ENCODE data around the gene CREM.

The CREM gene

DNA sequence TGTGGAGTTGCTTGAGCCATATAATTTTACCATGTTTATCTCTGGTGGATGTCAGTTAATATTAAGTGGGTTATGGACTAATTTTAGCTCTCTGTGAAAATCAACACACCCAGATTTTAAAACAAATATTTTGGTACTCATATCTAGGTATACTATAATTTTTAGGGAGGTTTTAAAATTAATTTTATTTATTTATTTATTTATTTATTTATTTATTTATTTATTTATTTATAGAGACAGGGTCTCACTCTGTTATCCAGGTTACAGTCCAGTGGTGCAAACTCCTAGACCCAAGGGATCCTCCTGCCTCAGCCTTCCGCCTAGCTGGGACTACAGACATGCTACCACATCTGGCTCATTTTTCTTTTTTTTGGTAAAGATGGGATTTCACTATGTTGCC lies 7.3 kb upstream of the CREM start:
- no peaks in the 10 kb centered on the region for H3K9me3 ChIP-seq (ENCODE audit: insufficient read depth, low read length)
- H3F3A ChIP-seq (ENCODE audit: insufficient read depth): peaks cover 5% of the 10 kb centered on the region; the same call in 1 of the 2 replicates
- TF ChIP-seq, protein P1, sequence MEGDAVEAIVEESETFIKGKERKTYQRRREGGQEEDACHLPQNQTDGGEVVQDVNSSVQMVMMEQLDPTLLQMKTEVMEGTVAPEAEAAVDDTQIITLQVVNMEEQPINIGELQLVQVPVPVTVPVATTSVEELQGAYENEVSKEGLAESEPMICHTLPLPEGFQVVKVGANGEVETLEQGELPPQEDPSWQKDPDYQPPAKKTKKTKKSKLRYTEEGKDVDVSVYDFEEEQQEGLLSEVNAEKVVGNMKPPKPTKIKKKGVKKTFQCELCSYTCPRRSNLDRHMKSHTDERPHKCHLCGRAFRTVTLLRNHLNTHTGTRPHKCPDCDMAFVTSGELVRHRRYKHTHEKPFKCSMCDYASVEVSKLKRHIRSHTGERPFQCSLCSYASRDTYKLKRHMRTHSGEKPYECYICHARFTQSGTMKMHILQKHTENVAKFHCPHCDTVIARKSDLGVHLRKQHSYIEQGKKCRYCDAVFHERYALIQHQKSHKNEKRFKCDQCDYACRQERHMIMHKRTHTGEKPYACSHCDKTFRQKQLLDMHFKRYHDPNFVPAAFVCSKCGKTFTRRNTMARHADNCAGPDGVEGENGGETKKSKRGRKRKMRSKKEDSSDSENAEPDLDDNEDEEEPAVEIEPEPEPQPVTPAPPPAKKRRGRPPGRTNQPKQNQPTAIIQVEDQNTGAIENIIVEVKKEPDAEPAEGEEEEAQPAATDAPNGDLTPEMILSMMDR (IDR thresholded peaks at IDR 0.05; ENCODE audit: insufficient read depth, low read length, poor library complexity, severe bottlenecking): no peak
- TF ChIP-seq EZH2phosphoT487 (conservative IDR thresholded peaks at IDR 0.05; ENCODE audit: low read length): no peak
- H3K27me3 ChIP-seq (ENCODE audit: low read length): no peaks in the 10 kb centered on the region
- H2AFZ ChIP-seq (ENCODE audit: low read depth, low read length, severe bottlenecking): no peak overlapping the region
- H3K9me2 ChIP-seq (replicated peaks; ENCODE audit: insufficient read depth, low read length): no peaks in the 10 kb centered on the region
- H3K79me2 ChIP-seq (ENCODE audit: insufficient read depth, low read length): no peaks in the 10 kb centered on the region
- H3K27ac ChIP-seq (ENCODE audit: low read depth, low read length): no peak overlapping the region
- H3K36me3 ChIP-seq (ENCODE audit: low read length): no peaks in the 10 kb centered on the region
- H3K9ac ChIP-seq (ENCODE audit: low read length): no peak overlapping the region
- no peak overlapping the region for H3K4me3 ChIP-seq (ENCODE audit: insufficient read depth, low read length, poor library complexity, severe bottlenecking)
- H4K20me1 ChIP-seq (ENCODE audit: low read depth, low read length): no peaks in the 10 kb centered on the region
- H3K4me2 ChIP-seq (ENCODE audit: low read depth, low read length, poor library complexity, severe bottlenecking): no peak overlapping the region

DNA sequence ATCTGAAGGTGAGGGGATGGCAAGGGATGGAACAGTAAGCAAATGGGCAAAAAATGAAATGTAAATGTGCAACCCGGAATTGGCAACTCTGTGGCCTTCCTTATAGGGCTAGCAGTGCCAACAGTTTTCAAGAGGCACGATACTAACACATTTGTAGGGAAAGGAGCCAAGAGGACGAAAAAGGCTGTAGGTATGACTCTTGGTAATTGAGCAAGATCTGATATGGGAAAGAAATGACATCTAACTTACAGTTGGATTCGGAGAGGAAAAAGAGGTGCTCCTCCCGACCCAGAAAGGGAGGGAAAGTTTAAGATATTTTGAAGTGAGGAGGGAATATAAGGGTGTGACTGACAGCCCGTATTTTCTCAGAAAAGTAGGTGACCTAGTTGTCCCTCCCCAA lies 2.1 kb upstream of the CREM start:
- H3K27me3 ChIP-seq (ENCODE audit: low read length): no peaks in the 10 kb centered on the region
- H3K4me3 ChIP-seq (ENCODE audit: insufficient read depth, low read length, poor library complexity, severe bottlenecking): no peak overlapping the region
- no peak overlapping the region for H2AFZ ChIP-seq (ENCODE audit: low read depth, low read length, severe bottlenecking)
- TF ChIP-seq, protein P1 (IDR thresholded peaks at IDR 0.05; ENCODE audit: insufficient read depth, low read length, poor library complexity, severe bottlenecking): no peak
- no peak for TF ChIP-seq EZH2phosphoT487 (conservative IDR thresholded peaks at IDR 0.05; ENCODE audit: low read length)
- peaks cover 26% of the 10 kb centered on the region for H3F3A ChIP-seq (ENCODE audit: insufficient read depth)
- no peaks in the 10 kb centered on the region for H4K20me1 ChIP-seq (ENCODE audit: low read depth, low read length)
- H3K27ac ChIP-seq (ENCODE audit: low read depth, low read length): no peak overlapping the region
- H3K9me3 ChIP-seq (ENCODE audit: insufficient read depth, low read length): no peaks in the 10 kb centered on the region
- H3K36me3 ChIP-seq (ENCODE audit: low read length): 0 out of 2 replicates have a peak, but pooled peaks cover 6% of the 10 kb centered on the region
- H3K9me2 ChIP-seq (replicated peaks; ENCODE audit: insufficient read depth, low read length): no peaks in the 10 kb centered on the region
- H3K9ac ChIP-seq (ENCODE audit: low read length): no peak overlapping the region
- peaks cover 23% of the 10 kb centered on the region for H3K79me2 ChIP-seq (ENCODE audit: insufficient read depth, low read length)
- no peak overlapping the region for H3K4me2 ChIP-seq (ENCODE audit: low read depth, low read length, poor library complexity, severe bottlenecking)

DNA sequence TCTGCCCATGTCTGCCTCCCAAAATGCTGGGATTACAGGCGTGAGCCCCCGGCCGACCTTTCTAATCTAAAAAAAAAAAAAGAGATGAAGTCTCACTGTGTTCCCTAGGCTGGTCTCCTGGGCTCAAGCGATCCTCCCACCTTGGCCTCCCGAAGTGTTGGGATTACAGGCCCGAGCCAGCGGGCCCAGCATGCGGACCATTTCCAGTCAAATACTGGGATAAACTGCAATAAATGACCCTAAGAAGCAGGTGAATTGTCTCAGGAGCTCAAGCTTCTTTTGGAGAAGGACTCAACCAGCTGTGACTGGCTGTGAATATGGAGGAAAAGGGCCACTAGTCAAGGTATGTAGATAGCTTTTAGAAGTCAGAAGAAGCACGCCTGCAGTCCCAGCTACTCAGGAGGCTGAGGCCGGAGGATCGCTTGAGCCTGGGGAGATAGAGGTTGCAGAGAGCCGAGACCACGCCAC lies 550 bp upstream of the CREM start:
- Histone ChIP-seq H3K9me3 (ENCODE audit: insufficient read depth, low read length) (no peaks in the 10 kb centered on the region), H3K4me2 (ENCODE audit: low read depth, low read length, poor library complexity, severe bottlenecking) (peak overlapping the region; percentile 81), H3K9me2 (replicated peaks; ENCODE audit: insufficient read depth, low read length) (no peaks in the 10 kb centered on the region), H4K20me1 (ENCODE audit: low read depth, low read length) (no peaks in the 10 kb centered on the region), H2AFZ (ENCODE audit: low read depth, low read length, severe bottlenecking) (peak overlapping the region; percentile 60), H3K36me3 (ENCODE audit: low read length) (0 out of 2 replicates have a peak, but pooled peaks cover 6% of the 10 kb centered on the region), H3F3A (ENCODE audit: insufficient read depth) (peaks cover 41% of the 10 kb centered on the region), H3K79me2 (ENCODE audit: insufficient read depth, low read length) (peaks cover 27% of the 10 kb centered on the region), H3K9ac (ENCODE audit: low read length) (peak overlapping the region; percentile 100), H3K4me3 (ENCODE audit: insufficient read depth, low read length, poor library complexity, severe bottlenecking) (peak overlapping the region; percentile 51), H3K27me3 (ENCODE audit: low read length) (no peaks in the 10 kb centered on the region), H3K27ac (ENCODE audit: low read depth, low read length) (peak overlapping the region; percentile 68)
- no peak for TF ChIP-seq EZH2phosphoT487 (conservative IDR thresholded peaks at IDR 0.05; ENCODE audit: low read length)
- TF ChIP-seq, protein P1 (IDR thresholded peaks at IDR 0.05; ENCODE audit: insufficient read depth, low read length, poor library complexity, severe bottlenecking): no peak
